ENCODE data around the gene GORASP2.

GORASP2 gene

GRCh38 chr2:170924969-170925368 lies 4.1 kb upstream of the GORASP2 start:
- TF ChIP-seq FOXM1 (IDR thresholded peaks at IDR 0.05; ENCODE audit: borderline replicate concordance, low read depth) (no peak), ZBTB7A (IDR thresholded peaks at IDR 0.05; ENCODE audit: low read depth) (no peak), MAX (IDR thresholded peaks at IDR 0.05) (no peak), REST (IDR thresholded peaks at IDR 0.05; ENCODE audit: low read depth) (no peak), EGR1 (IDR thresholded peaks at IDR 0.05) (no peak), TCF12 (IDR thresholded peaks at IDR 0.05; ENCODE audit: low read depth) (no peak)

GRCh38 chr2:170925923-170926322 lies 3.1 kb upstream of the GORASP2 start:
- TF ChIP-seq CREB1 (IDR thresholded peaks at IDR 0.05; ENCODE audit: low read depth), result no peak
- no peak for TF ChIP-seq EP300 (IDR thresholded peaks at IDR 0.05; ENCODE audit: borderline replicate concordance)
- TF ChIP-seq YY1 (IDR thresholded peaks at IDR 0.05; ENCODE audit: low read depth), result no peak
- TF ChIP-seq FOXM1 (IDR thresholded peaks at IDR 0.05; ENCODE audit: borderline replicate concordance, low read depth), result no peak
- TF ChIP-seq TEAD4 (IDR thresholded peaks at IDR 0.05), result no peak
- TF ChIP-seq CEBPB (IDR thresholded peaks at IDR 0.05), result no peak
- no peak for TF ChIP-seq MAX (IDR thresholded peaks at IDR 0.05)
- no peak for TF ChIP-seq TAF1 (IDR thresholded peaks at IDR 0.05; ENCODE audit: low read depth)
- no peak for TF ChIP-seq USF1 (IDR thresholded peaks at IDR 0.05)
- TF ChIP-seq ZBTB7A (IDR thresholded peaks at IDR 0.05; ENCODE audit: low read depth), result no peak
- TF ChIP-seq EGR1 (IDR thresholded peaks at IDR 0.05), result no peak
- TF ChIP-seq REST (IDR thresholded peaks at IDR 0.05; ENCODE audit: low read depth), result no peak
- TF ChIP-seq TCF12 (IDR thresholded peaks at IDR 0.05; ENCODE audit: low read depth), result no peak
- TF ChIP-seq RAD21 (IDR thresholded peaks at IDR 0.05; ENCODE audit: low read depth), result no peak
- TF ChIP-seq NFIC (IDR thresholded peaks at IDR 0.05), result no peak

- TF ChIP-seq USF1 (IDR thresholded peaks at IDR 0.05) (no peak), YY1 (IDR thresholded peaks at IDR 0.05; ENCODE audit: low read depth) (no peak), MAX (IDR thresholded peaks at IDR 0.05) (no peak)
These were observed 2.2 kb upstream of the GORASP2 start for GRCh38 chr2:170926743-170927297.

- TF ChIP-seq ZBTB7A (IDR thresholded peaks at IDR 0.05; ENCODE audit: low read depth) (no peak), CREB1 (IDR thresholded peaks at IDR 0.05; ENCODE audit: low read depth) (no peak), TAF1 (IDR thresholded peaks at IDR 0.05; ENCODE audit: low read depth) (no peak), USF1 (IDR thresholded peaks at IDR 0.05) (no peak)
These were observed 823 bp upstream of the GORASP2 start for GRCh38 chr2:170928036-170928823.

- no peak for TF ChIP-seq YY1 (IDR thresholded peaks at IDR 0.05; ENCODE audit: low read depth)
- no peak for TF ChIP-seq ZBTB7A (IDR thresholded peaks at IDR 0.05; ENCODE audit: low read depth)
- no peak for TF ChIP-seq EGR1 (IDR thresholded peaks at IDR 0.05)
- no peak for TF ChIP-seq REST (IDR thresholded peaks at IDR 0.05; ENCODE audit: low read depth)
- no peak for TF ChIP-seq RAD21 (IDR thresholded peaks at IDR 0.05; ENCODE audit: low read depth)
- no peak for TF ChIP-seq FOXM1 (IDR thresholded peaks at IDR 0.05; ENCODE audit: borderline replicate concordance, low read depth)
- no peak for TF ChIP-seq MAX (IDR thresholded peaks at IDR 0.05)
- TF ChIP-seq TEAD4 (IDR thresholded peaks at IDR 0.05), result no peak
- no peak for TF ChIP-seq TAF1 (IDR thresholded peaks at IDR 0.05; ENCODE audit: low read depth)
- TF ChIP-seq USF1 (IDR thresholded peaks at IDR 0.05), result no peak
- TF ChIP-seq CREB1 (IDR thresholded peaks at IDR 0.05; ENCODE audit: low read depth), result no peak
- TF ChIP-seq EP300 (IDR thresholded peaks at IDR 0.05; ENCODE audit: borderline replicate concordance), result no peak
- no peak for TF ChIP-seq NFIC (IDR thresholded peaks at IDR 0.05)
These were observed 615 bp downstream of the GORASP2 start for GRCh38 chr2:170929686-170930050.
